GM12878 (cell line): ENCODE measurements around the gene C3orf33. TPM values are rescaled to one million over a fixed set of nuclear protein-coding genes. Genes with fewer than 3 reads are reported as not detected.
A peak's percentile ranks its signal among the peaks of the same experiment; 100 is the strongest.

Experiments
- BCL11A ChIP-seq: IDR thresholded peaks from 2 replicates; pipeline ENCODE4 v1.6.1; 2011; ENCODE audit warnings: low read depth, low read length
- BHLHE40 ChIP-seq, 2 experiments: fragments of 450-650 bp in 1 of 2; IDR thresholded peaks; 2 replicates each; pipeline ENCODE4 v1.6.1; 2011 to 2017; ENCODE audit warnings: low read depth in 2 of 2, borderline replicate concordance in 1 of 2, improper control_type of control experiment in 1 of 2, low read length in 1 of 2, mild to moderate bottlenecking in 1 of 2
- BMI1 ChIP-seq: fragments of 450-650 bp; IDR thresholded peaks from 2 replicates; pipeline ENCODE4 v1.6.1; 2016; ENCODE audit warnings: mild to moderate bottlenecking, moderate library complexity, borderline replicate concordance
- CEBPB ChIP-seq, 2 experiments: fragments of 150-350 bp in 1 of 2; IDR thresholded peaks; 2 replicates each; pipeline ENCODE4 v1.6.1; 2012 to 2014; ENCODE audit warnings: low read depth in 2 of 2, low read length in 2 of 2, borderline replicate concordance in 1 of 2, inconsistent platforms in 1 of 2
- CHD1 ChIP-seq: IDR thresholded peaks from 2 replicates; pipeline ENCODE4 v1.6.1; 2012; ENCODE audit warnings: low read depth, low read length, improper control_type of control experiment
- EGR1 ChIP-seq, 2 experiments: IDR thresholded peaks; 1 replicate in 1 of 2; 2 replicates in 1 of 2; pipeline ENCODE4 v1.6.1; 2011 to 2012; ENCODE audit warnings: low read depth in 2 of 2, low read length in 2 of 2, borderline replicate concordance in 1 of 2, mild to moderate bottlenecking in 1 of 2, moderate library complexity in 1 of 2
- ESRRA ChIP-seq: IDR thresholded peaks from 2 replicates; pipeline ENCODE4 v1.6.1; 2012; ENCODE audit warnings: mild to moderate bottlenecking, low read length, improper control_type of control experiment
- IKZF2 ChIP-seq, 2 experiments: fragments of 450-650 bp; IDR thresholded peaks; 2 replicates each; pipeline ENCODE4 v1.6.1; 2017; ENCODE audit warnings: mild to moderate bottlenecking in 2 of 2, moderate library complexity in 2 of 2
- JUNB ChIP-seq: IDR thresholded peaks from 2 replicates; pipeline ENCODE4 v1.6.1; 2016; ENCODE audit warnings: antibody characterized with exemption, mild to moderate bottlenecking
- MYB ChIP-seq: fragments of 150-350 bp; IDR thresholded peaks from 2 replicates; pipeline ENCODE4 v1.6.1; 2014; ENCODE audit warnings: mild to moderate bottlenecking, low read depth, low read length, borderline replicate concordance
- NFYB ChIP-seq: IDR thresholded peaks from 2 replicates; pipeline ENCODE4 v1.6.1; 2011; ENCODE audit warnings: low read depth, mild to moderate bottlenecking, low read length, improper control_type of control experiment, moderate library complexity; ENCODE audit not compliant: insufficient read depth
- NR2C2 ChIP-seq: IDR thresholded peaks from 2 replicates; pipeline ENCODE4 v1.6.1; 2011; ENCODE audit warnings: borderline replicate concordance, low read depth; ENCODE audit not compliant: control insufficient read depth, insufficient read length
- RAD21 ChIP-seq: IDR thresholded peaks from 2 replicates; pipeline ENCODE4 v1.6.1; 2011; ENCODE audit warnings: mild to moderate bottlenecking, low read depth, low read length, moderate library complexity; ENCODE audit not compliant: insufficient read depth
- RBBP5 ChIP-seq: fragments of 200-600 bp; sonication (generic); conservative IDR thresholded peaks from 2 replicates; pipeline ENCODE4 v1.6.1; 2016
- RFX5 ChIP-seq: IDR thresholded peaks from 2 replicates; pipeline ENCODE4 v1.6.1; 2011; ENCODE audit warnings: low read depth, low read length, improper control_type of control experiment
- SIN3A ChIP-seq: IDR thresholded peaks from 2 replicates; pipeline ENCODE4 v1.6.1; 2012; ENCODE audit warnings: low read depth, low read length, improper control_type of control experiment
- SIX5 ChIP-seq: IDR thresholded peaks from 2 replicates; pipeline ENCODE4 v1.6.1; 2011; ENCODE audit warnings: mild to moderate bottlenecking, low read depth, low read length, moderate library complexity; ENCODE audit not compliant: severe bottlenecking
- SMAD1 ChIP-seq: fragments of 450-650 bp; IDR thresholded peaks from 2 replicates; pipeline ENCODE4 v1.6.1; 2018; ENCODE audit warnings: mild to moderate bottlenecking, low read depth; ENCODE audit not compliant: partially characterized antibody
- USF1 ChIP-seq: IDR thresholded peaks from 2 replicates; pipeline ENCODE4 v1.6.1; 2011; ENCODE audit warnings: borderline replicate concordance, low read depth, mild to moderate bottlenecking, moderate library complexity, mixed read lengths, low read length; ENCODE audit not compliant: insufficient read depth; ENCODE audit errors: extremely low read length
- polyA plus RNA-seq, 11 experiments: library from polyadenylated mRNA; depleted of rRNA in 4 of 11; unstranded in 6 of 11; stranded (reverse) in 5 of 11; fragments of >200 nt; fragmentation: Nextera tagmentation in 4 of 11; fragmentation: Illumina TruSeq in 1 of 11; extraction: Ambion mirVana in 4 of 11; extraction: Trizol in 1 of 11; gene quantifications; 1 replicate in 1 of 11; 2 replicates in 10 of 11; pipeline versions ENCODE4 v1.2.1 to v1.2.3, GENCODE V29; 2011 to 2016; ENCODE audit warnings: inconsistent platforms in 2 of 11, missing spikeins in 2 of 11, low read depth in 1 of 11
- total RNA-seq, 4 experiments: library from RNA; depleted of rRNA in 3 of 4; stranded (reverse); fragments of >200 nt in 3 of 4; fragmentation: Illumina TruSeq in 1 of 4; extraction: Trizol in 1 of 4; gene quantifications; 2 replicates each; pipeline versions ENCODE4 v1.2.1 to v1.2.3, GENCODE V29; 2013 to 2021

C3orf33 gene
- total and polyA plus RNA-seq, 10 of the 15 experiments (the other 5 are each of a cell fraction or from before 2014, with no cell fraction given), result 0.35 to 1.7 (median 0.90) TPM

- TF ChIP-seq NR2C2 (no peak), EGR1 (IDR thresholded peaks at IDR 0.05; ENCODE audit: borderline replicate concordance in 1 of 2, low read depth in 2 of 2, low read length in 2 of 2) (no peak), JUNB (no peak), IKZF2 (IDR thresholded peaks at IDR 0.05) (peak; percentile 38; a peak in 2 of 4 replicates), BMI1 (no peak), SMAD1 (no peak), SIN3A (no peak), USF1 (no peak), MYB (no peak), BHLHE40 (IDR thresholded peaks at IDR 0.05; ENCODE audit: borderline replicate concordance in 1 of 2, low read depth in 2 of 2, low read length in 1 of 2) (no peak), NFYB (no peak), SIX5 (no peak), BCL11A (no peak), RAD21 (no peak), CEBPB (IDR thresholded peaks at IDR 0.05; ENCODE audit: borderline replicate concordance in 1 of 2, low read depth in 2 of 2, low read length in 2 of 2) (no peak), ESRRA (no peak), CHD1 (no peak), RBBP5 (no peak), RFX5 (no peak)
Measured at GRCh38 chr3:155737844-155738460, 68.1 kb downstream of the C3orf33 start (continued).
